WTC11 (cell line): Measurements from ENCODE around the gene DMPK. TPM values are rescaled to one million over a fixed set of nuclear protein-coding genes. Genes with fewer than 3 reads are reported as not detected.

Experiments
- CBFB ChIP-seq: sonication (generic); formaldehyde crosslinking; IDR thresholded peaks from 2 replicates; pipeline ENCODE4 v1.8.1; 2022; ENCODE audit warnings: mild to moderate bottlenecking, low read depth, missing genetic modification reagents
- CREB1 ChIP-seq: sonication (generic); formaldehyde crosslinking; IDR thresholded peaks from 2 replicates; pipeline ENCODE4 v1.8.0; 2023; ENCODE audit warnings: mild to moderate bottlenecking, missing genetic modification reagents
- FOXP4 ChIP-seq: sonication (generic); formaldehyde crosslinking; IDR thresholded peaks from 2 replicates; pipeline ENCODE4 v1.8.0; 2022; ENCODE audit warnings: mild to moderate bottlenecking, missing genetic modification reagents
- HMGA2 ChIP-seq: fragments of 250-450 bp; sonication (Bioruptor Pico); IDR thresholded peaks from 2 replicates; pipeline ENCODE4 v1.4.0; 2021; ENCODE audit warnings: mild to moderate bottlenecking, moderate library complexity
- MLX ChIP-seq: sonication (generic); formaldehyde crosslinking; IDR thresholded peaks from 2 replicates; pipeline ENCODE4 v1.8.1; 2023; ENCODE audit warnings: mild to moderate bottlenecking, missing genetic modification reagents, moderate library complexity
- NFATC4 ChIP-seq: fragments of 250-450 bp; sonication (Bioruptor Pico); IDR thresholded peaks from 2 replicates; pipeline ENCODE4 v1.9.0; 2021; ENCODE audit warnings: mild to moderate bottlenecking
- PRDM15 ChIP-seq: sonication (generic); formaldehyde crosslinking; IDR thresholded peaks from 2 replicates; pipeline ENCODE4 v1.8.0; 2022; ENCODE audit warnings: missing genetic modification reagents
- PRRX2 ChIP-seq: fragments of 250-450 bp; sonication (Bioruptor Pico); IDR thresholded peaks from 2 replicates; pipeline ENCODE4 v1.8.0; 2021; ENCODE audit warnings: mild to moderate bottlenecking
- RELA ChIP-seq: sonication (generic); formaldehyde crosslinking; IDR thresholded peaks from 2 replicates; pipeline ENCODE4 v1.8.1; 2022; ENCODE audit warnings: missing genetic modification reagents, mild to moderate bottlenecking, borderline replicate concordance
- SMAD3 ChIP-seq: sonication (generic); formaldehyde crosslinking; IDR thresholded peaks from 2 replicates; pipeline ENCODE4 v1.8.0; 2022; ENCODE audit warnings: missing genetic modification reagents, mild to moderate bottlenecking, borderline replicate concordance
- ZNF219 ChIP-seq: sonication (generic); formaldehyde crosslinking; IDR thresholded peaks from 2 replicates; pipeline ENCODE4 v1.8.0; 2023; ENCODE audit warnings: missing genetic modification reagents, mild to moderate bottlenecking, borderline replicate concordance
- ZSCAN18 ChIP-seq: fragments of 250-450 bp; sonication (Bioruptor Pico); IDR thresholded peaks from 2 replicates; pipeline ENCODE4 v2.1.2; 2022; ENCODE audit warnings: mild to moderate bottlenecking, moderate library complexity
- total RNA-seq: library from RNA; stranded (reverse); gene quantifications from 3 replicates; pipeline ENCODE4 v1.2.3, GENCODE V29; 2021
- TF ChIP-seq, protein P1 (sequence below): sonication (generic); formaldehyde crosslinking; IDR thresholded peaks from 2 replicates; pipeline ENCODE4 v1.8.1; 2023; ENCODE audit warnings: mild to moderate bottlenecking, moderate library complexity, missing genetic modification reagents
- TF ChIP-seq, protein P2 (sequence below): fragments of 250-450 bp; sonication (Bioruptor Pico); IDR thresholded peaks from 2 replicates; pipeline ENCODE4 v1.9.0; 2021; ENCODE audit warnings: mild to moderate bottlenecking
- TF ChIP-seq, protein P3 (sequence below): fragments of 250-450 bp; sonication (Bioruptor Pico); conservative IDR thresholded peaks from 2 replicates; pipeline ENCODE4 v1.9.0; 2021; ENCODE audit warnings: mild to moderate bottlenecking

The DMPK gene
- total RNA-seq, 1 experiment from 2014 or later = 42.7 TPM

GRCh38 chr19:45817010-45817724, 34.9 kb upstream of the DMPK start (continued):
- TF ChIP-seq SMAD3 = 0 out of 2 replicates have a peak, but pooled peaks have one; percentile 67
- no peak for TF ChIP-seq PRDM15
- no peak for TF ChIP-seq MLX
- no peak for TF ChIP-seq CBFB
- no peak for TF ChIP-seq ZNF219
- TF ChIP-seq NFATC4 (CRISPR knock-in tag) = no peak
- TF ChIP-seq, protein P1, sequence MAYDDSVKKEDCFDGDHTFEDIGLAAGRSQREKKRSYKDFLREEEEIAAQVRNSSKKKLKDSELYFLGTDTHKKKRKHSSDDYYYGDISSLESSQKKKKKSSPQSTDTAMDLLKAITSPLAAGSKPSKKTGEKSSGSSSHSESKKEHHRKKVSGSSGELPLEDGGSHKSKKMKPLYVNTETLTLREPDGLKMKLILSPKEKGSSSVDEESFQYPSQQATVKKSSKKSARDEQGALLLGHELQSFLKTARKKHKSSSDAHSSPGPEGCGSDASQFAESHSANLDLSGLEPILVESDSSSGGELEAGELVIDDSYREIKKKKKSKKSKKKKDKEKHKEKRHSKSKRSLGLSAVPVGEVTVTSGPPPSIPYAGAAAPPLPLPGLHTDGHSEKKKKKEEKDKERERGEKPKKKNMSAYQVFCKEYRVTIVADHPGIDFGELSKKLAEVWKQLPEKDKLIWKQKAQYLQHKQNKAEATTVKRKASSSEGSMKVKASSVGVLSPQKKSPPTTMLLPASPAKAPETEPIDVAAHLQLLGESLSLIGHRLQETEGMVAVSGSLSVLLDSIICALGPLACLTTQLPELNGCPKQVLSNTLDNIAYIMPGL (CRISPR knock-in tag) = peak; percentile 32; the same call in 1 of the 2 replicates
- TF ChIP-seq RELA = no peak
- TF ChIP-seq FOXP4 = no peak
- no peak for TF ChIP-seq HMGA2 (CRISPR knock-in tag)
- 0 out of 2 replicates have a peak, but pooled peaks have one; percentile 8 for TF ChIP-seq PRRX2 (CRISPR knock-in tag)
- no peak for TF ChIP-seq ZSCAN18
- TF ChIP-seq, protein P2, sequence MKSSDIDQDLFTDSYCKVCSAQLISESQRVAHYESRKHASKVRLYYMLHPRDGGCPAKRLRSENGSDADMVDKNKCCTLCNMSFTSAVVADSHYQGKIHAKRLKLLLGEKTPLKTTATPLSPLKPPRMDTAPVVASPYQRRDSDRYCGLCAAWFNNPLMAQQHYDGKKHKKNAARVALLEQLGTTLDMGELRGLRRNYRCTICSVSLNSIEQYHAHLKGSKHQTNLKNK = no peak
- TF ChIP-seq, protein P3, sequence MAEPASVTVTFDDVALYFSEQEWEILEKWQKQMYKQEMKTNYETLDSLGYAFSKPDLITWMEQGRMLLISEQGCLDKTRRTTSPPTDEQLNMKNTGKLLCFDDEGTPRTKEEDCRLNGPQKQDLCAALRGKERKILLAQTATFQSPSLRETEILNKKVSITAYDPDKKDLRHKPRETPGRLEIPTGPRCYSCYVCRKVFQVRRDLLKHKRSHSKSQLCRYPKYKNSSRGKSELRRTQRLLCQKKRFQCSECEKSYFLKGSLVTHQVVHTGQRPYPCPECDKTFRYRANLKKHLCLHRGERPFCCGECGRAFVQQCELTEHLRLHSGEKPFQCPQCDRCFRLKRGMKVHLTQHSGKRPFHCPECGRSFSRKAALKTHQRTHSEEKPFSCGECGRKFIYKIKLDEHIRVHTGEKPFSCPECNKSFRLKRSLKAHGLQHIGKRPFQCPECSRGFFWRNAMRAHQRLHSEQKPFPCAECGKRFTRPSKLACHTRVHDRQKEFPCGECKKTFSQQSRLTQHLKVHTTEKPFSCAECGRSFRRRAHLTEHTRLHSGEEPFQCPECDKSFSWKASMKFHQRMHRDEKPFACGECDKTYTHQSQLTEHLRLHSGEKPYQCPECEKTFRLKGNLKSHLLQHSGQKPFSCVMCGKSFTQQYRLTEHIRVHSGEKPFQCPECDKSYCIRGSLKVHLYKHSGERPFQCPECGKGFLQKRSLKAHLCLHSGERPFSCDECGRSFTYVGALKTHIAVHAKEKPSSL (CRISPR knock-in tag) = no peak
- no peak for TF ChIP-seq CREB1 (CRISPR knock-in tag)
